ENCODE data around the gene NLN.
"Not testable (repeated sequence)": the region's sequence is repeated elsewhere in the genome, so short reads cannot be mapped to it uniquely, and the experiment has no call there.

NLN gene

DNA sequence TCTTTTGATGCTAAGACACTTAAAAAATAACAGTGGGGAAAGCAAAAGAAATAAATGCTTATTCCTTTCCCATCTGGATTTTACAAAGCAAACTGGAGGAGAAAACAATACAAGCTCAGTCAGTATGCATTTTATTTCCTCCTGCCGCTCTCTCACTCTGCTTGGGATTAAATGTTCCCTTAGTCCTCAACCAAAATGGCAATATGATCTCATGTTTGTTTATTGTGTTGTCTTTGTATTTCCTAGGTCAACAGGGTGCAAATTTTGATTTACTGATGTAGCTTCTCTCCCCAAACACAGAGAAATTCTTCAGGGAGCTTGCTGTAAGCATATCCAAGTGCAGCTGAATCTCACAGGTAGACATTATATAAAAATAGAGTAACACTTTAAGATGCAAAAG is 112.3 kb downstream of the NLN start:
- Histone ChIP-seq H3K79me2 (ENCODE audit: insufficient read depth, low read length) (no peaks in the 10 kb centered on the region), H3K4me1 (ENCODE audit: insufficient read depth, low read length) (no peaks in the 10 kb centered on the region), H3K27ac (ENCODE audit: low read length) (no peak overlapping the region), H3K4me2 (ENCODE audit: insufficient read depth, low read length) (no peak overlapping the region), H3K36me3 (ENCODE audit: insufficient read depth, low read length) (no peaks in the 10 kb centered on the region), H3K4me3 (ENCODE audit: low read depth in 1 of 2, low read length in 2 of 2) (no peak overlapping the region), H3K9ac (ENCODE audit: low read depth, low read length) (no peak overlapping the region), H4K20me1 (ENCODE audit: insufficient read depth, low read length) (no peaks in the 10 kb centered on the region), H3K27me3 (ENCODE audit: insufficient read depth, low read length, poor library complexity) (no peaks in the 10 kb centered on the region), H2AFZ (ENCODE audit: low read depth, low read length) (no peak overlapping the region), H3K9me3 (ENCODE audit: insufficient read depth, low read length, severe bottlenecking) (no peaks in the 10 kb centered on the region)
- DNase-seq (no peak), ATAC-seq (ENCODE audit: insufficient read depth, low read depth) (no peak)
- TF ChIP-seq, protein P1, sequence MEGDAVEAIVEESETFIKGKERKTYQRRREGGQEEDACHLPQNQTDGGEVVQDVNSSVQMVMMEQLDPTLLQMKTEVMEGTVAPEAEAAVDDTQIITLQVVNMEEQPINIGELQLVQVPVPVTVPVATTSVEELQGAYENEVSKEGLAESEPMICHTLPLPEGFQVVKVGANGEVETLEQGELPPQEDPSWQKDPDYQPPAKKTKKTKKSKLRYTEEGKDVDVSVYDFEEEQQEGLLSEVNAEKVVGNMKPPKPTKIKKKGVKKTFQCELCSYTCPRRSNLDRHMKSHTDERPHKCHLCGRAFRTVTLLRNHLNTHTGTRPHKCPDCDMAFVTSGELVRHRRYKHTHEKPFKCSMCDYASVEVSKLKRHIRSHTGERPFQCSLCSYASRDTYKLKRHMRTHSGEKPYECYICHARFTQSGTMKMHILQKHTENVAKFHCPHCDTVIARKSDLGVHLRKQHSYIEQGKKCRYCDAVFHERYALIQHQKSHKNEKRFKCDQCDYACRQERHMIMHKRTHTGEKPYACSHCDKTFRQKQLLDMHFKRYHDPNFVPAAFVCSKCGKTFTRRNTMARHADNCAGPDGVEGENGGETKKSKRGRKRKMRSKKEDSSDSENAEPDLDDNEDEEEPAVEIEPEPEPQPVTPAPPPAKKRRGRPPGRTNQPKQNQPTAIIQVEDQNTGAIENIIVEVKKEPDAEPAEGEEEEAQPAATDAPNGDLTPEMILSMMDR (IDR thresholded peaks at IDR 0.05; ENCODE audit: borderline replicate concordance, extremely low read depth, low read length, poor library complexity, severe bottlenecking), result no peak
- no peak for TF ChIP-seq EZH2 (IDR thresholded peaks at IDR 0.05; ENCODE audit: borderline replicate concordance, low read depth, low read length, severe bottlenecking)

DNA sequence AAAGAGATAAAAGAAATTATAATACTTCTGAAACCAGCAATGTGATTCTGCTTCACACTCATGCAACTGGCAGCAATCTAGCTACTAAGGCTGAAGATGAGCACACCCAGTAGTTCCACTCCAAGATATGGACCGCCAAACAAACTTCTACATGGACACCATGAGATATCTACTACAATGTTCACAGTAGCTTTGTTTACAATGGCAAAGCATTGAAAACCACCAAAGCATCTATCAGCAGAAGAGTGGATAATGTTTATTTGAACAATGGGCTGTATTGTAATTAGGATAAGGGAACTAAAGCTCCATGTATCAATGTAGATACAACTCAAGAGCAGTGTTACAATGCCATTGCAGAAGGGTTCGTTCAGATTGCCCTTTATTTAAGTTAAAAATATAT is 113.2 kb downstream of the NLN start:
- no peaks in the 10 kb centered on the region for H4K20me1 ChIP-seq (ENCODE audit: insufficient read depth, low read length)
- no peak overlapping the region for H3K4me3 ChIP-seq (ENCODE audit: low read depth in 1 of 2, low read length in 2 of 2)
- H3K9me3 ChIP-seq (ENCODE audit: insufficient read depth, low read length, severe bottlenecking), result no peaks in the 10 kb centered on the region
- H3K27ac ChIP-seq (ENCODE audit: low read length), result no peak overlapping the region
- DNase-seq (no peak), ATAC-seq (ENCODE audit: insufficient read depth, low read depth) (no peak)
- no peaks in the 10 kb centered on the region for H3K36me3 ChIP-seq (ENCODE audit: insufficient read depth, low read length)
- no peaks in the 10 kb centered on the region for H3K27me3 ChIP-seq (ENCODE audit: insufficient read depth, low read length, poor library complexity)
- H3K79me2 ChIP-seq (ENCODE audit: insufficient read depth, low read length), result no peaks in the 10 kb centered on the region
- H3K9ac ChIP-seq (ENCODE audit: low read depth, low read length), result no peak overlapping the region
- no peak overlapping the region for H3K4me2 ChIP-seq (ENCODE audit: insufficient read depth, low read length)
- TF ChIP-seq EZH2 (IDR thresholded peaks at IDR 0.05; ENCODE audit: borderline replicate concordance, low read depth, low read length, severe bottlenecking), result no peak
- TF ChIP-seq, protein P1 (IDR thresholded peaks at IDR 0.05; ENCODE audit: borderline replicate concordance, extremely low read depth, low read length, poor library complexity, severe bottlenecking), result no peak
- no peak overlapping the region for H2AFZ ChIP-seq (ENCODE audit: low read depth, low read length)
- no peaks in the 10 kb centered on the region for H3K4me1 ChIP-seq (ENCODE audit: insufficient read depth, low read length)

DNA sequence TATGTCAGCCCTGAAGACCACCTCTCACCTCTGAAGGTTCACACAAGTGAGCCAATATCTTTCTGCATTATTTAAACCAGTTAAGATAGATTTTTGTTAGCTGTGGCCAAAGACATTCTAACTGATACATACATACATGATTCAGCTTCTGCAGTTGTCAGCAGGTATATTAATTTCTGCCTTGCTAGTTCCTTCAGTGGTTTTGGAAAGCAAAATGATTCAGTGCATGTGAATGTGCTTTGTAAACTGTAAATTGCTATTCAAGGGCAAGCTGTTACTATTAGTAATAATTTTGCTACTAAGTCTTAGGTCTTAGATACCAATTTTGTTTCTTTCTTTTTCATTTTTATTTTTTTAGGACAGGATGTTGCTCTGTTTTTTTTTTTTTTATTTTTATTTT is 115.1 kb downstream of the NLN start:
- Histone ChIP-seq H3K4me3 (ENCODE audit: low read depth in 1 of 2, low read length in 2 of 2) (no peak overlapping the region), H3K36me3 (ENCODE audit: insufficient read depth, low read length) (no peaks in the 10 kb centered on the region), H3K27me3 (ENCODE audit: insufficient read depth, low read length, poor library complexity) (no peaks in the 10 kb centered on the region), H3K4me2 (ENCODE audit: insufficient read depth, low read length) (no peak overlapping the region), H3K27ac (ENCODE audit: low read length) (no peak overlapping the region), H3K9ac (ENCODE audit: low read depth, low read length) (no peak overlapping the region), H3K79me2 (ENCODE audit: insufficient read depth, low read length) (no peaks in the 10 kb centered on the region), H3K9me3 (ENCODE audit: insufficient read depth, low read length, severe bottlenecking) (no peaks in the 10 kb centered on the region), H2AFZ (ENCODE audit: low read depth, low read length) (no peak overlapping the region), H4K20me1 (ENCODE audit: insufficient read depth, low read length) (no peaks in the 10 kb centered on the region), H3K4me1 (ENCODE audit: insufficient read depth, low read length) (no peaks in the 10 kb centered on the region)
- no peak for TF ChIP-seq EZH2 (IDR thresholded peaks at IDR 0.05; ENCODE audit: borderline replicate concordance, low read depth, low read length, severe bottlenecking)
- TF ChIP-seq, protein P1 (IDR thresholded peaks at IDR 0.05; ENCODE audit: borderline replicate concordance, extremely low read depth, low read length, poor library complexity, severe bottlenecking), result no peak
- no peak for DNase-seq
- ATAC-seq (ENCODE audit: insufficient read depth, low read depth), result no peak

DNA sequence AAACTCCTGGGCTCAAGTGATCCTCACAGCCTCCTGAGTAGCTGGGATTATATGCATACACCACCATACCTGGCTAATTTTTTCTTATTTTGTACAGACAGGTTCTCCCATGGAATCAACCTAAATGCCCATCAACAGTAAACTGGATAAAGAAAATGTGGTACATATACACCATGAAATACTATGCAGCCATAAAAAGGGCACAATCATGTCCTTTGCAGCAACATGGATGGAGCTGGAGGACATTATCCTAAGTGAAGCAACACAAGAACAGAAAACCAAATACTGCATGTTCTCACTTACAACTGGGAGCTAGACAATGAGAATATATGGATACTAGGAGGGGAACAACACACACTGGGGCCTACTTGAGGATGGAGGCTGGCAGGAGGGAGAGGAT is 117.2 kb downstream of the NLN start:
- H3K4me3 ChIP-seq (ENCODE audit: low read depth in 1 of 2, low read length in 2 of 2); H2AFZ ChIP-seq (ENCODE audit: low read depth, low read length); H3K79me2 ChIP-seq (ENCODE audit: insufficient read depth, low read length); H4K20me1 ChIP-seq (ENCODE audit: insufficient read depth, low read length); H3K27ac ChIP-seq (ENCODE audit: low read length); H3K4me2 ChIP-seq (ENCODE audit: insufficient read depth, low read length); ATAC-seq (ENCODE audit: insufficient read depth, low read depth); DNase-seq; H3K4me1 ChIP-seq (ENCODE audit: insufficient read depth, low read length); H3K9ac ChIP-seq (ENCODE audit: low read depth, low read length); H3K27me3 ChIP-seq (ENCODE audit: insufficient read depth, low read length, poor library complexity); H3K9me3 ChIP-seq (ENCODE audit: insufficient read depth, low read length, severe bottlenecking); H3K36me3 ChIP-seq (ENCODE audit: insufficient read depth, low read length): not testable (repeated sequence)

Measured in DND-41 (cell line).